ENCODE measurements around the gene SERPINA12. TPM values are rescaled to one million over a fixed set of nuclear protein-coding genes. Genes with fewer than 3 reads are reported as not detected.

Gene SERPINA12
- total and polyA plus RNA-seq, 10 of the 15 experiments (the other 5 are each of a cell fraction or from before 2014, with no cell fraction given) = not detected

- SMC1A ChIA-PET (ENCODE audit: uncharacterized antibody, unreplicated experiment) = interaction anchor here (1.1 kb wide), 1 partner anchor 8 kb away, joined by 3 read pairs; no protein-coding TSS in a partner anchor
Observed at GRCh38 chr14:94540031-94540794, 30.9 kb upstream of the SERPINA12 start.

More at GRCh38 chr14:94540031-94540794, 30.9 kb upstream of the SERPINA12 start:
- no peaks in the 10 kb centered on the region for H3K36me3 ChIP-seq (ENCODE audit: control insufficient read depth in 2 of 2, insufficient read depth in 2 of 2, low read length in 1 of 2)
- WGBS (ENCODE audit: insufficient coverage, insufficient replicate concordance, low lambda C conversion rate, missing lambda C conversion rate) = 5% methylated on average over 13 of the region's 13 CpGs
- no peak overlapping the region for H3K9ac ChIP-seq (ENCODE audit: control insufficient read depth, insufficient read depth, low read length)
- in situ Hi-C loops (cut with MboI) (no loop called here), intact Hi-C loops (cut with micrococcal nuclease; ENCODE audit: unreplicated experiment) (no loop called here)
- no peaks in the 10 kb centered on the region; a peak in 1 of 4 replicates for H3K27me3 ChIP-seq (replicated peaks in 1 of 2; ENCODE audit: control insufficient read depth in 2 of 2, insufficient read depth in 2 of 2, low read length in 1 of 2)
- no peak overlapping the region for H3K4me2 ChIP-seq (ENCODE audit: control insufficient read depth, insufficient read depth)
- peaks cover 2% of the 10 kb centered on the region for H3K9me3 ChIP-seq (replicated peaks; ENCODE audit: control insufficient read depth, insufficient read depth, low read length)
- no peak overlapping the region for H3K4me3 ChIP-seq
- ChIA-PET CTCF (interaction anchor here (1.1 to 3.0 kb wide), 4 partner anchors 7 to 107 kb away, joined by 3 to 22 read pairs (median 4); no protein-coding TSS in a partner anchor), RAD21 (ENCODE audit: unreplicated experiment) (no interaction called here), POLR2A (no interaction called here)
- BruUV-seq (replicated peaks) = no TSS peak
- TF ChIP-seq CUX1 (IDR thresholded peaks at IDR 0.05; ENCODE audit: insufficient replicate concordance, low read depth, low read length) = no peak
- peak; percentile 65; the same call in 1 of the 2 replicates for TF ChIP-seq PKNOX1 (IDR thresholded peaks at IDR 0.05)
- TF ChIP-seq SUPT20H (IDR thresholded peaks at IDR 0.05; ENCODE audit: borderline replicate concordance, control insufficient read depth, low read depth, low read length) = no peak
- TF ChIP-seq IRF4 (IDR thresholded peaks at IDR 0.05; ENCODE audit: low read depth, low read length) = peak; percentile 39; the same call in 1 of the 2 replicates
- TF ChIP-seq SKIL (IDR thresholded peaks at IDR 0.05; ENCODE audit: low read depth, poor library complexity, severe bottlenecking) = no peak
- TF ChIP-seq YY1 (IDR thresholded peaks at IDR 0.05; ENCODE audit: low read depth, low read length) = 0 out of 2 replicates have a peak, but pooled peaks have one; percentile 16
- H4K20me1 ChIP-seq (ENCODE audit: control insufficient read depth, insufficient read depth) = no peaks in the 10 kb centered on the region
- H3K27ac ChIP-seq (ENCODE audit: control insufficient read depth, insufficient read depth) = no peak overlapping the region
- H2AFZ ChIP-seq (ENCODE audit: control insufficient read depth, low read depth, low read length) = peak overlapping the region; percentile 13
- no peak for DNase-seq (ENCODE audit: low read depth, low spot score)
- no peak for FAIRE-seq
- ATAC-seq = no peak
- no peaks in the 10 kb centered on the region for H3K79me2 ChIP-seq (ENCODE audit: control insufficient read depth, insufficient read depth, low read length)
- peaks cover 3% of the 10 kb centered on the region; the same call in 1 of the 2 replicates for H3K4me1 ChIP-seq (ENCODE audit: control insufficient read depth, insufficient read depth, low read length)

All from GM12878 (cell line).